Caco-2 (cell line): ENCODE measurements around the gene CCDC97. TPM values are rescaled to one million over a fixed set of nuclear protein-coding genes. Genes with fewer than 3 reads are reported as not detected.

Source experiments
- BruUV-seq: library from RNA; stranded (reverse); fragments of 400-500 nt; replicated peaks from 2 replicates; lab custom pipeline; 2021; lab: Mats Ljungman, UMichigan
- CTCF ChIA-PET: fragments of 300-600 bp; sonication (Branson Sonifier 250); formaldehyde crosslinking; loops from one replicate; lab custom pipeline; 2022; ENCODE audit warnings: antibody characterized with exemption; lab: Charles Lee
- POLR2A ChIA-PET: fragments of 300-600 bp; sonication (Branson Sonifier 250); formaldehyde crosslinking; loops from one replicate; lab custom pipeline; 2022; ENCODE audit warnings: antibody characterized with exemption; lab: Charles Lee
- DNase-seq, 2 experiments: peaks; one replicate each; pipeline versions ENCODE4 v3.0.0 to v3.0.0-alpha.2; 2020 to 2022
- H3K27me3 ChIP-seq: replicated peaks from 2 replicates; pipeline ENCODE4 v1.6.0; 2011; ENCODE audit warnings: low read length; ENCODE audit not compliant: control insufficient read depth, insufficient read depth
- H3K36me3 ChIP-seq: 2 replicates; pipeline ENCODE4 v1.5.1; 2011; ENCODE audit warnings: low read length; ENCODE audit not compliant: control insufficient read depth, insufficient read depth
- H3K4me1 ChIP-seq: fragments of 250-450 bp; sonication (Bioruptor Pico); 2 replicates; pipeline ENCODE4 v1.5.1; 2020; ENCODE audit warnings: mild to moderate bottlenecking
- H3K4me3 ChIP-seq: 2 replicates; pipeline ENCODE4 v1.5.1; 2011; ENCODE audit warnings: low read depth, mild to moderate bottlenecking, control low read depth, low read length
- H3K9me3 ChIP-seq: fragments of 250-450 bp; sonication (Bioruptor Pico); 2 replicates; pipeline ENCODE4 v1.5.1; 2020; ENCODE audit warnings: mild to moderate bottlenecking, moderate library complexity
- H3K27ac Mint-ChIP-seq: one replicate; pipeline ENCODE4 v1.8.0; 2022; ENCODE audit warnings: mixed read lengths; ENCODE audit not compliant: unreplicated experiment
- H3K27me3 Mint-ChIP-seq: one replicate; pipeline ENCODE4 v1.8.0; 2022; ENCODE audit warnings: mixed read lengths; ENCODE audit not compliant: insufficient read depth, unreplicated experiment
- H3K36me3 Mint-ChIP-seq: one replicate; pipeline ENCODE4 v1.8.0; 2022; ENCODE audit warnings: mild to moderate bottlenecking, mixed read lengths; ENCODE audit not compliant: insufficient read depth, unreplicated experiment
- H3K4me1 Mint-ChIP-seq: one replicate; pipeline ENCODE4 v1.8.0; 2022; ENCODE audit warnings: low read depth, mixed read lengths; ENCODE audit not compliant: unreplicated experiment
- H3K4me3 Mint-ChIP-seq: one replicate; pipeline ENCODE4 v1.8.0; 2022; ENCODE audit warnings: mild to moderate bottlenecking, moderate library complexity, mixed read lengths; ENCODE audit not compliant: unreplicated experiment
- H3K9me3 Mint-ChIP-seq: one replicate; pipeline ENCODE4 v1.8.0; 2022; ENCODE audit warnings: mixed read lengths; ENCODE audit not compliant: unreplicated experiment
- CTCF ChIP-seq, 2 experiments: fragments of 200-600 bp in 1 of 2; IDR thresholded peaks; 1 replicate in 1 of 2; 2 replicates in 1 of 2; pipeline versions ENCODE4 v1.5.1 to v1.8.0; 2011 to 2022; ENCODE audit warnings: antibody characterized with exemption in 1 of 2, control low read depth in 1 of 2, inconsistent platforms in 1 of 2, low read depth in 1 of 2, low read length in 1 of 2, mild to moderate bottlenecking in 1 of 2, moderate library complexity in 1 of 2; ENCODE audit not compliant: insufficient read depth in 1 of 2, severe bottlenecking in 1 of 2, unreplicated experiment in 1 of 2
- intact Hi-C: fragments of 100-400 bp; cut with micrococcal nuclease; formaldehyde crosslinking; loops from one replicate; pipeline ENCODE4 v1.10.0; 2022; ENCODE audit not compliant: unreplicated experiment
- total RNA-seq: library from RNA; stranded (reverse); gene quantifications from 2 replicates; pipeline ENCODE4 v1.2.3, GENCODE V29; 2022

CCDC97 gene
- total RNA-seq, 1 experiment from 2014 or later = 47.1 TPM

DNA sequence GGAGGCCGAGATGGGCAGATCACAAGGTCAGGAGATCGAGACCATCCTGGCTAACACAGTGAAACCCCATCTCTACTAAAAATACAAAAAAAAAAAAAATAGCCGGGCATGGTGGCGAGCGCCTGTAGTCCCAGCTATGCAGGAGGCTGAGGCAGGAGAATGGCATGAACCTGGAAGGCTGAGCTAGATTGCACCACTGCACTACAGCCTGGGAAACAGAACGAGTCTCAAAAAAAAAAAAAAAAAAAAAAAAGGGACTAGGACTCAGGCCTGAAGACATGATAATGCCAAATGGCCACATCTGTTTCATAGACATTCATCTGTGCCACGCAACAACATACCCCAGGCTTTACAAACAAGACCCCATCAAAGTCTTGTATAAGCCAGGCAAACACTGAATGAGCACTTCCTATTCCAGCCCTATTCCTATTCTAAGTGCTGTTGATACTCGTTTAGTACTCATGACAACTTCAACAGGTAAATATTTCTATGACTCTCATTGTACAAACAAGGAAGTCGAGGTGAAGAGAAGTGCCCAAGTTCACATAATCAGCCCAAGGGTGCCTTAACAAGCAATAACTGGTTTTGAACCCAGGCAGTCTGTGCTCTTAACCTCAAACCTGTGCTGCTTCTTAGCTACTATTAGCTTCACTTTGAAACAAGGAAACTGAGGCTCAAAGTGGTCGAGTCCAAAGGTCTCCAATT lies 52.3 kb downstream of the CCDC97 start:
- H3K36me3 ChIP-seq = no peaks in the 10 kb centered on the region
- H3K9me3 Mint-ChIP-seq = no peaks in the 10 kb centered on the region
- intact Hi-C loops = no loop called here
- H3K36me3 Mint-ChIP-seq = peaks cover 15% of the 10 kb centered on the region
- H3K4me1 ChIP-seq = peaks cover 1% of the 10 kb centered on the region
- no peaks in the 10 kb centered on the region for H3K9me3 ChIP-seq
- ChIA-PET CTCF (interaction anchor here (0.7 to 3.0 kb wide), 3 partner anchors 10 to 452 kb away, joined by 5 to 31 read pairs (median 6); no protein-coding TSS in a partner anchor), POLR2A (interaction anchor here (0.6 kb wide), 1 partner anchor 76 kb away, joined by 4 read pairs; no protein-coding TSS in a partner anchor)
- no peak for TF ChIP-seq CTCF (IDR thresholded peaks at IDR 0.05; ENCODE audit: insufficient read depth in 1 of 2, low read depth in 1 of 2, low read length in 1 of 2, severe bottlenecking in 1 of 2, unreplicated experiment in 1 of 2)
- no peaks in the 10 kb centered on the region for H3K27me3 ChIP-seq
- no peak for DNase-seq
- BruUV-seq = no TSS peak
- H3K4me3 Mint-ChIP-seq = peak overlapping the region; percentile 85
- no peaks in the 10 kb centered on the region for H3K27me3 Mint-ChIP-seq
- H3K4me1 Mint-ChIP-seq = no peaks in the 10 kb centered on the region
- H3K4me3 ChIP-seq = no peak overlapping the region
- no peak overlapping the region for H3K27ac Mint-ChIP-seq

DNA sequence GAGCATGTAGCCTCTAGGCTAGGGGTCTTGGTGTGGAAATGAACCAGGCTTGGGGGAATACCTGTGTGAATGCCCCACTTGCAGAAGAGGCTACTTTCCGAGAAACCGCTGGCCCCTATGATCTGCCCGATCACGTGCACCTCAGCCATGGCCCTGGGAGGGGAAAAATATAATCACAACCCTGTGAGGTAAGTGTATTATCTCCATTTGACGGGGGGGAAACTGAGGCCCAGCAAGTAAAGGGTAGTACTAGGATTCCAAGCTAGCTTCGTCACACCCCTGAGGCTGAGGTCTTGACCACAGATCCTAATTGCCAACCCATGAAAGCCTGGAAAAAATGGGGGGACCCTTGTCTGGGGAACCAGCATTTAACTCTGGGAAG lies 53.4 kb downstream of the CCDC97 start:
- intact Hi-C loops = loop anchor here (1.0 kb wide), 1 partner anchor 9 kb away; no protein-coding TSS in a partner anchor
- no peaks in the 10 kb centered on the region for H3K36me3 ChIP-seq
- Mint-ChIP-seq H3K27ac (peak overlapping the region; percentile 93), H3K4me1 (no peaks in the 10 kb centered on the region), H3K9me3 (no peaks in the 10 kb centered on the region), H3K27me3 (no peaks in the 10 kb centered on the region), H3K4me3 (peak overlapping the region; percentile 85), H3K36me3 (peaks cover 15% of the 10 kb centered on the region)
- POLR2A ChIA-PET = interaction anchor here (0.6 to 1.8 kb wide), 12 partner anchors 8 to 713 kb away, joined by 3 to 34 read pairs (median 4); partner anchors contain the start of genes DMAC2, HNRNPUL1, RPS19 and TGFB1
- DNase-seq = no peak
- CTCF ChIA-PET = interaction anchor here (0.5 to 3.0 kb wide), 12 partner anchors 8 to 835 kb away, joined by 3 to 31 read pairs (median 4); no protein-coding TSS in a partner anchor
- no peak for TF ChIP-seq CTCF (IDR thresholded peaks at IDR 0.05; ENCODE audit: insufficient read depth in 1 of 2, low read depth in 1 of 2, low read length in 1 of 2, severe bottlenecking in 1 of 2, unreplicated experiment in 1 of 2)
- TSS peak; percentile 64 for BruUV-seq
- H3K9me3 ChIP-seq = no peaks in the 10 kb centered on the region
- peaks cover 10% of the 10 kb centered on the region for H3K4me1 ChIP-seq
- H3K4me3 ChIP-seq = peak overlapping the region; percentile 73
- no peaks in the 10 kb centered on the region for H3K27me3 ChIP-seq

GRCh38 chr19:41363753-41364523 lies 54.0 kb downstream of the CCDC97 start, which contains the start of gene B9D2:
Gene B9D2, minus strand, starts transcription at chr19:41364149. Its CDS starts 630 bp downstream, at chr19:41363519.
- Histone ChIP-seq H3K36me3 (no peaks in the 10 kb centered on the region), H3K4me1 (peaks cover 10% of the 10 kb centered on the region), H3K27me3 (no peaks in the 10 kb centered on the region), H3K9me3 (no peaks in the 10 kb centered on the region), H3K4me3 (peak within 1 kb of the TSS; percentile 73)
- Mint-ChIP-seq H3K4me1 (no peaks in the 10 kb centered on the region), H3K36me3 (peaks cover 15% of the 10 kb centered on the region), H3K4me3 (peak within 1 kb of the TSS; percentile 85), H3K27ac (peak within 1 kb of the TSS; percentile 93), H3K27me3 (no peaks in the 10 kb centered on the region), H3K9me3 (no peaks in the 10 kb centered on the region)
- ChIA-PET POLR2A (interaction anchor here (0.6 to 1.8 kb wide), 14 partner anchors 8 to 712 kb away, joined by 3 to 34 read pairs (median 4); partner anchors contain the start of genes DMAC2, HNRNPUL1, RPS19 and TGFB1), CTCF (interaction anchor here (0.5 to 3.0 kb wide), 13 partner anchors 9 to 835 kb away, joined by 3 to 31 read pairs (median 4); partner anchors contain the start of gene ERFL)
- intact Hi-C loops = loop anchor here (1.0 to 2.0 kb wide), 3 partner anchors 10 to 75 kb away; partner anchors contain the start of genes BCKDHA, DMAC2 and EXOSC5
- BruUV-seq = TSS peak; percentile 81
- DNase-seq = peak; percentile 98 to 99
- TF ChIP-seq CTCF (IDR thresholded peaks at IDR 0.05; ENCODE audit: insufficient read depth in 1 of 2, low read depth in 1 of 2, low read length in 1 of 2, severe bottlenecking in 1 of 2, unreplicated experiment in 1 of 2) = no peak
